HG03521 (cell line): ENCODE measurements around the gene NT5DC3.

ENCODE experiments used
- ATAC-seq: cut with Tn5 transposase; IDR thresholded peaks from one replicate; pipeline ENCODE4 v1.9.1; 2021; ENCODE audit warnings: mild to moderate bottlenecking, moderate library complexity; ENCODE audit not compliant: unreplicated experiment

NT5DC3 gene

GRCh38 chr12:103833095-103833775 is 7.8 kb downstream of the NT5DC3 start:
- ATAC-seq, result no peak

DNA sequence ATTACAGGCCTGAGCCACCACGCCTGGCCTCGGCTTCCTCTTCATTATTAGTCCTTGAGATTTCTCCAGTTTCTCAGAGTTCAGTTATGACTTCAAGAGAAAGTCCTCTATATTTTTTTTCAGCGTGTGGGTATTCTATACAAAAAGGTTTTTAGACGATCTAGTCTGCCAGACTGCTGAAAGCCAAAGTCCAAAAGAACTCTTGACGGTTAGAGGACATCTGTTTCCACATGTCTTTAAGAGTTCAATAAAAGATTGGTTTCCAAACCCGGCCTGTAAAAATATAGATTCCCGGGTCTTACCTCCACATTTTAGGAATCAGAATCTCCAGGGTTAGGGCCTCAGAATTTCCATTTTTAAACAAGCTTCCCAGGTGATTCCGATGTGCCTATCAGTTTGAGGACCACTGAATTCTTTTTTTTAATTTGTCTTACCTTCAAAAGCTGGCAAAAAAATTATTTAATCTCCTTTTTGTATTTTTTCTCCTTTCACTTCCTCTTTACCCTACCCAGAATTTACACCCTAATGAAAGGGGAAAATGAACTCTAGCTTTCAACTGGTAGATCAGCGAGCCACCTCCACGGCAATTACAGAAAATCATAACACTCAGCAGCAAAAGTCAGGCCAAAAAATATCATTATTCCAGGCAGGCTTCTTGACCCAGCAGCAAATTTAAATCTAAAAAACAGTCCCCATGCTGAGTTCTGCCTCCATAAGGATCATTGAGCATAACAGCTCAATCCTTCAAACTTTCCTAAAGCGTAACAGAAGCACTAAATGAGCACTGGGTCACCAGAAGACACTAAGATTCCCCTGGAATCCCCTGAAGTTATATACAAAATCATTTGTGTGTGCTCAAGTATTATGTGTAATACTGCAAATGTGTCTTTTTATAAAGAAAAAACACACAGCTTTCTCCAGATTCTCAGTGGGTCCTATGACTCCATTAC is 8.7 kb downstream of the NT5DC3 start:
- ATAC-seq, result no peak

- ATAC-seq, result no peak
These were observed 10.2 kb downstream of the NT5DC3 start for GRCh38 chr12:103830730-103831320.

GRCh38 chr12:103830025-103830725 is 10.9 kb downstream of the NT5DC3 start:
- no peak for ATAC-seq

GRCh38 chr12:103829092-103829491 is 11.9 kb downstream of the NT5DC3 start:
- ATAC-seq, result no peak

GRCh38 chr12:103827911-103828391 is 13.1 kb downstream of the NT5DC3 start:
- no peak for ATAC-seq

DNA sequence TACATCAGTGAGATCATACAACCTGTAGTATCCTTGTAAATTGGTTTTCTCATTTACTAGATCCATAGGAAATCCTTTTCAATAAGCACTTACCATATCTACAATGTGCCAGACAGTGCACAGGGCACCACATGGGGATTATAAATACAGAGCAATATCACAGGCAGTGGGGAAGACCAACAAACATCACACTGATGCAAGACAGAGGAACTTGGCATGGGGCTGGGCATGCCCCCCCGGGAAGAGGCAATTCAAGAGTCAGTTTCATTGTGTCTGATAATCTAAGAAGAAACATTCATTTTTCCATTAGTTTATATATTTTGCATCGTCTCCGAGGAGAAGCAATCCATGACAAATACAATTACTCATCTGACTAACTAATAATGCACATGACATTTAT is 16.2 kb downstream of the NT5DC3 start:
- ATAC-seq, result no peak

GRCh38 chr12:103824290-103824689 is 16.7 kb downstream of the NT5DC3 start:
- no peak for ATAC-seq

GRCh38 chr12:103823871-103824270 is 17.2 kb downstream of the NT5DC3 start:
- ATAC-seq, result no peak

DNA sequence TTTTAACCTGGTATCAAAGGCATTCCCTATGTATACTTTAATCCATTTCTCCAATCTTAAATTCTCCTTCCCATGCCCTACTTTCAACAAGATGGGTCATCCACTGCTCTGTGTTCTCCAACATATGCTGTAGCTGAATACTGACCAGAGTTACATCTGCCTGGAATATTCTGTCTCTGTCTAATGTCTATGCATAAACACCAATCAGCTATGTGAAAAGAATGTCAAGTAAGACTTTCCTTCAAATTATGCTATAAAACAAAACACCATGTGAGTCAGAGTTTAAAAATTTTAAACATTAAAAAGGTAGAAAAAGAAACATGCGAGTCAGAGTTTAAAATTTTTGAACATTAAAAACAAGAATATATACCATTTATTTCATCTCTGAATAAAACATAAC is 19.3 kb downstream of the NT5DC3 start:
- no peak for ATAC-seq

GRCh38 chr12:103820881-103821489 is 20.0 kb downstream of the NT5DC3 start:
- no peak for ATAC-seq

DNA sequence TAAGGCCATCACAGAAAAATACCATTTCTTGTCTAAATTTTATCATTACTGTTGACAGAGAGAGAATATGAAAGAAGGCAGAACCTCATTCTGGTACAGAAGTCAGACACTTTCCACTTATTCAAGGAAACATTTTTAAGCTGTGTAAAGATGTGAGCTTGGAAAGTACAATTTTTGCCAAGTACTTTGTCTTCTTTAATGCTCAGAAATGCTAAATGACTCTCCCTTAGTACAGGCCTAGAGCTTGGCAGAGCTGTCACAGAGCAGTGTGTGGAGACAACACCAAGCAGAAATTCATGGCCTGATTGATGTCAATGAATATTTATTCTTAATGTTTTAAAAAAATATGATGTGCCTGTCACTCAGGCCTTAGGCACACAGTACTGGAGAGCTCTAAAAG is 20.7 kb downstream of the NT5DC3 start:
- no peak for ATAC-seq

DNA sequence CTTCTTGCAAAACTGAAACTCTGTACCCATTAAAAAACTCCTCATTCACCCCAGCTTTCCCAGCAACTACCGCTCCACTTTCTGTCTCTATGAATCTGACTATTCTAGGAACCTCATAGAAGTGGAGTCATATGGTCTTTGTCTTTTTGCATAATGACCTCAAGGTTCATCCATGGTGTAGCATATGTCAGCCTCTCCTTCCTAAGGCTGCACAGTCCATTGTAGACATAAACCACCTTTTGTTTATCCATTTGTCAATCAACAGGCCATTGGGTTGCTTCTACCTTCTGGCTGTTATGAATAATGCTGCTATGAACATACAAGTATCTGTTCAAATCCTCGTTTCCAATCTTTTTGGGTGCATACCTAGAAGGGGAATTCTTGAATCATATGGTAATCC is 21.1 kb downstream of the NT5DC3 start:
- no peak for ATAC-seq

DNA sequence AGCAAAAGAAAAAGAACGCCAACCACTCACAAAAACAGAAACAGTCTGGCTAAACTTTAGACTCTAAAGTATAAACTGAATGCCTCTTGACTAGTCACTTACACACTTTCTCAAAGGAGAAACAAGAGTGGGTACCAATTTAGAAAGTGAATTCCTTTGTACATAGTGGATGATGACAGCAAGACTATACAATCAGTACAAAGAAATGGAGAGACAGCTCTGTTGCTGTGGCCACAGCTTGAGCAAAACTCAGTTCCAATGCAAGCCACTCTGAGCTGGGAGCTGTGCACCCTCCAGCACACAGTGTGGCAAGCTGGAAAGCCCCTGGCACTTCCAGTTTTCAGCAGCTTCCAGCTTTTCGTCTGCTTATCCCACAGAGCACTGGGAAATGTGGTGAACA is 21.7 kb downstream of the NT5DC3 start:
- ATAC-seq, result no peak

DNA sequence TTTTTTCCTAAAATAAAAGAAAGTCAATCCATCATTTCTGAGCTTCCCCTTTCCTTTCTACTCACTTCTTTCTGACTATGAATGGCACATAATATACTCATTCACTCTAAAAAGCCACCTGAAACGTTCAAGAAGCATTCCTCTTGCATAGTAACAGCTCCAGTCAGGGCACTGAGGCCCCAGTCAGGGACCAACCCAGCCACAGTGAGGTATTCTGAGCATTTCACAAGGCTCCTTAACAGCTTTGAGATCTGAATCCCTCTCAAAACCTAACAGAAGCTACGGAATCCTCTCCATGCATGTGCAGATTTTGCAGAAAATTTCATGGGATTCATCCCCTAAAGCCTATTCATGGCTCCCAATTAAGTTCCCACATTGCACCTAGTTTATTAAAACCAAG is 23.2 kb downstream of the NT5DC3 start:
- no peak for ATAC-seq

GRCh38 chr12:103816663-103817062 is 24.4 kb downstream of the NT5DC3 start:
- no peak for ATAC-seq

DNA sequence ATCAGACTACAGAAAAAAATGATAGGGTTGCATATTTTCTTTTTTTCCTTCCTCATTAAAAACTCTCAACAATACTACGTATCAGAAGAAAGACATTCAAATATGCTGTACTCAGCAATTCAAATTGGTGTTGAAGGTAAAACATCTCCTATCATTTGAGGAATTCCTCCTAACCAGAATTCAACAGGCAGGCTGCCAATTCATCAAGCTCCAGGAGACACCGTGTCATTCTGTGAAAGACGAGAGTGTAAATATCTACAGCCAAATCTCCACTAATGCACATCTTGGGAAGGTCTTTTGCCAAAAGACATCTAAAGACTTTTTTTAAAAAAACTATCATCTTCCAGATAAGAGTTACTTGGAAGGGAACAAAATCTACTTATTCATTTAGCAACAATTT is 26.6 kb downstream of the NT5DC3 start:
- no peak for ATAC-seq

- ATAC-seq, result no peak
These were observed 27.1 kb downstream of the NT5DC3 start for GRCh38 chr12:103813949-103814348.

DNA sequence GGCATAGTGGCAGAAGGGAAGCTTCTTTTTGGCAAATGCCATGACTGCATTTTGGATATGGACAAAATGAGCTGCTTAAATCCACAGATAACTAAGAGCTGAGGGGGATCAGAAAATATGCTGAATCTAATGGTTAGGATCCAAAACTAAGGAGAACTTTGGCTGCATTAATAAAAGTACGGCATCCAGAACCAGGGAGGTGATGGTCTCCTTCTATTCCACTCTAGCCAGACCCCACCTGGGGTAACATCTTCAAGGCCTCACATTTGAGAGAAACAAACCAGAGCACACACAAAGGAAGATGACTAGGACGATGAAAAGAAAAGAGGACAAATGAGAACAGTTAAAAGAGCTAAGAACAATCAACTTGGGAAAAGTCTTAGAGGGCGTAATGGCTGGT is 27.6 kb downstream of the NT5DC3 start:
- no peak for ATAC-seq

DNA sequence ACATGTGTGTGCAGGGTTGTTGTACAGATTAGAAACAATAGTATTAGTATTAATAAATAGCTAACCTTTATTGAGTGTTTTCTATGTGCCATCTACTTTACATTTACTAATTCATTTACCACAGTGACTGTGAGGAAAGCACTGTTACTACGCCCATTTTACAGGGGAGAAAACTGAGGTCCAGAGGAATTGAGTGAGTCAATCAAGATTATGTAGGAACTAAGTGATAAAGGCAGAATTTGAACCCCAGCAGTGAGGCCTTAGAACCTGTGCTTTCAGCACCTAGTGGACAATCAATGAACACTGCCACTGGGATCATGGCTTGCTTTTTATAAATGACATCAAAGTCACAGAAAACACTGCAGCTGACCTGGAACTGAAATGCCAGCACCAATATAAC is 28.2 kb downstream of the NT5DC3 start:
- ATAC-seq, result no peak

GRCh38 chr12:103811791-103812190 is 29.2 kb downstream of the NT5DC3 start:
- ATAC-seq, result no peak
